HepG2 (cell line): ENCODE data around the gene ZNF217. TPM values are rescaled to one million over a fixed set of nuclear protein-coding genes. Genes with fewer than 3 reads are reported as not detected.
A peak's percentile ranks its signal among the peaks of the same experiment; 100 is the strongest.

ENCODE experiments used
- ATF4 ChIP-seq, 2 experiments: fragments of 450-650 bp in 1 of 2; sonication (generic) in 1 of 2; formaldehyde crosslinking; IDR thresholded peaks; 2 replicates each; pipeline versions ENCODE4 v1.5.0 to v1.8.0; 2020 to 2022; ENCODE audit warnings: mild to moderate bottlenecking in 1 of 2, missing genetic modification reagents in 1 of 2
- CBFB ChIP-seq: sonication (generic); formaldehyde crosslinking; IDR thresholded peaks from 2 replicates; pipeline ENCODE4 v1.4.0; 2020; ENCODE audit warnings: missing genetic modification reagents
- CEBPG ChIP-seq: IDR thresholded peaks from 2 replicates; pipeline ENCODE4 v1.6.1; 2016
- FUBP1 ChIP-seq: sonication (generic); formaldehyde crosslinking; IDR thresholded peaks from 2 replicates; pipeline ENCODE4 v1.5.1; 2020; ENCODE audit warnings: missing genetic modification reagents, mild to moderate bottlenecking, borderline replicate concordance
- HES4 ChIP-seq: sonication (generic); formaldehyde crosslinking; IDR thresholded peaks from 2 replicates; pipeline ENCODE4 v1.9.0; 2021; ENCODE audit warnings: mild to moderate bottlenecking, missing genetic modification reagents, borderline replicate concordance
- HNF1A ChIP-seq, 2 experiments: sonication (generic) in 1 of 2; formaldehyde crosslinking in 1 of 2; IDR thresholded peaks; 2 replicates each; pipeline versions ENCODE4 v1.4.0 to v1.6.1; 2016 to 2020; ENCODE audit warnings: borderline replicate concordance in 1 of 2, low read depth in 1 of 2, mild to moderate bottlenecking in 1 of 2, missing genetic modification reagents in 1 of 2
- HOXD1 ChIP-seq: sonication (generic); formaldehyde crosslinking; IDR thresholded peaks from 2 replicates; pipeline ENCODE4 v1.5.0; 2020; ENCODE audit warnings: missing genetic modification reagents
- KDM1A ChIP-seq: IDR thresholded peaks from 2 replicates; pipeline ENCODE4 v1.6.1; 2016; ENCODE audit warnings: missing compliant biosample characterization
- MYC ChIP-seq: sonication (generic); formaldehyde crosslinking; IDR thresholded peaks from 2 replicates; pipeline ENCODE4 v1.9.0; 2021; ENCODE audit warnings: missing genetic modification reagents, borderline replicate concordance
- NR2F2 ChIP-seq: IDR thresholded peaks from 2 replicates; pipeline ENCODE4 v1.6.1; 2012; ENCODE audit warnings: low read depth, inconsistent platforms, borderline replicate concordance
- PHF21A ChIP-seq: sonication (generic); formaldehyde crosslinking; IDR thresholded peaks from 2 replicates; pipeline ENCODE4 v1.5.0; 2020; ENCODE audit warnings: mild to moderate bottlenecking, missing genetic modification reagents
- RCOR2 ChIP-seq: IDR thresholded peaks from 2 replicates; pipeline ENCODE4 v1.6.1; 2016; ENCODE audit warnings: missing biosample characterization, missing genetic modification reagents
- TFDP2 ChIP-seq: sonication (generic); formaldehyde crosslinking; IDR thresholded peaks from 2 replicates; pipeline ENCODE4 v1.4.0; 2020; ENCODE audit warnings: missing genetic modification reagents
- ZMYM2 ChIP-seq: sonication (generic); formaldehyde crosslinking; IDR thresholded peaks from 2 replicates; pipeline ENCODE4 v1.8.0; 2022; ENCODE audit warnings: mild to moderate bottlenecking, missing genetic modification reagents
- ZMYM4 ChIP-seq: sonication (generic); formaldehyde crosslinking; IDR thresholded peaks from 2 replicates; pipeline ENCODE4 v1.8.1; 2023; ENCODE audit warnings: mild to moderate bottlenecking, missing genetic modification reagents
- ZNF770 ChIP-seq: sonication (generic); formaldehyde crosslinking; IDR thresholded peaks from 2 replicates; pipeline ENCODE4 v1.5.0; 2020; ENCODE audit warnings: mild to moderate bottlenecking, missing genetic modification reagents
- ZNF780A ChIP-seq: sonication (generic); formaldehyde crosslinking; IDR thresholded peaks from 2 replicates; pipeline ENCODE4 v1.8.0; 2022; ENCODE audit warnings: mild to moderate bottlenecking, missing genetic modification reagents, moderate library complexity
- polyA plus RNA-seq, 8 experiments: library from polyadenylated mRNA; depleted of rRNA in 3 of 8; stranded (reverse) in 7 of 8; unstranded in 1 of 8; fragments of >200 nt; fragmentation: Illumina TruSeq in 4 of 8; extraction: Trizol in 4 of 8; gene quantifications; 2 replicates each; pipeline versions ENCODE4 v1.2.1 to v1.2.3, GENCODE V29; 2011 to 2016; ENCODE audit warnings: low read depth in 4 of 8, missing spikeins in 1 of 8, mixed read lengths in 1 of 8; ENCODE audit not compliant: insufficient read depth in 1 of 8
- total RNA-seq, 5 experiments: library from RNA; depleted of rRNA; stranded (reverse); fragments of >200 nt; fragmentation: Illumina TruSeq; extraction: Trizol; gene quantifications; 2 replicates each; pipeline ENCODE4 v1.2.3, GENCODE V29; 2016; ENCODE audit warnings: low read depth in 1 of 5

Gene ZNF217
- total and polyA plus RNA-seq, 2 of the 13 experiments (the other 11 are each of a cell fraction or from before 2014, with no cell fraction given) = 22.3 to 29.8 TPM

GRCh38 chr20:53551719-53552571, 41.7 kb downstream of the ZNF217 start (continued):
- peak; percentile 48; the same call in 1 of the 2 replicates for TF ChIP-seq FUBP1 (CRISPR knock-in tag)
- TF ChIP-seq ZNF770 (CRISPR knock-in tag) = peak; percentile 100
- peak; percentile 100 for TF ChIP-seq ZMYM2 (CRISPR knock-in tag)
- 0 out of 2 replicates have a peak, but pooled peaks have one; percentile 15 for TF ChIP-seq HES4 (CRISPR knock-in tag)
- 0 out of 4 replicates have a peak, but pooled peaks of 1 of the 2 experiments have one; percentile 34 for TF ChIP-seq ATF4 (CRISPR knock-in tag; IDR thresholded peaks at IDR 0.05)
- 0 out of 2 replicates have a peak, but pooled peaks have one; percentile 13 for TF ChIP-seq NR2F2
- TF ChIP-seq HOXD1 (CRISPR knock-in tag) = peak; percentile 41; the same call in 1 of the 2 replicates
- peak; percentile 75 for TF ChIP-seq CEBPG
- TF ChIP-seq RCOR2 (CRISPR knock-in tag) = peak; percentile 99
- peak; percentile 79 for TF ChIP-seq CBFB (CRISPR knock-in tag)
- peak; percentile 98 for TF ChIP-seq KDM1A
- TF ChIP-seq ZMYM4 (CRISPR knock-in tag) = peak; percentile 97
- peak; percentile 43; the same call in 1 of the 2 replicates for TF ChIP-seq TFDP2 (CRISPR knock-in tag)
- peak; percentile 98 for TF ChIP-seq HNF1A (IDR thresholded peaks at IDR 0.05; ENCODE audit: low read depth)
- TF ChIP-seq HNF1A (CRISPR knock-in tag; IDR thresholded peaks at IDR 0.05; ENCODE audit: borderline replicate concordance) = peak; percentile 99
- TF ChIP-seq ZNF780A (CRISPR knock-in tag) = 0 out of 2 replicates have a peak, but pooled peaks have one; percentile 71
- TF ChIP-seq MYC = peak; percentile 91
- TF ChIP-seq PHF21A (CRISPR knock-in tag) = peak; percentile 83
